Measurements from ENCODE around the gene RMRP.

RMRP gene

GRCh38 chr9:35705372-35705771, 47.6 kb upstream of the RMRP start:
- TF ChIP-seq ARNTL (CRISPR knock-in tag; IDR thresholded peaks at IDR 0.05; ENCODE audit: borderline replicate concordance, low read depth) = no peak
- TF ChIP-seq PPARA (CRISPR knock-in tag; IDR thresholded peaks at IDR 0.05; ENCODE audit: borderline replicate concordance) = no peak
- no peak for TF ChIP-seq ZFP30 (CRISPR knock-in tag; IDR thresholded peaks at IDR 0.05)
- no peak for TF ChIP-seq BACH2 (CRISPR knock-in tag; IDR thresholded peaks at IDR 0.05; ENCODE audit: borderline replicate concordance)
- no peak for TF ChIP-seq ZFP3 (CRISPR knock-in tag; IDR thresholded peaks at IDR 0.05)
- TF ChIP-seq CREB5 (CRISPR knock-in tag; IDR thresholded peaks at IDR 0.05; ENCODE audit: low read depth) = no peak
- no peak for TF ChIP-seq GLIS3 (CRISPR knock-in tag; IDR thresholded peaks at IDR 0.05)
- no peak for TF ChIP-seq PATZ1 (CRISPR knock-in tag; IDR thresholded peaks at IDR 0.05; ENCODE audit: borderline replicate concordance)
- no peak for TF ChIP-seq ISL1 (CRISPR knock-in tag; IDR thresholded peaks at IDR 0.05)
- no peak for TF ChIP-seq CSRNP3 (CRISPR knock-in tag; IDR thresholded peaks at IDR 0.05)
- TF ChIP-seq ZNF565 (CRISPR knock-in tag; conservative IDR thresholded peaks at IDR 0.05; ENCODE audit: low read depth) = no peak
- no peak for TF ChIP-seq TOX (CRISPR knock-in tag; IDR thresholded peaks at IDR 0.05; ENCODE audit: borderline replicate concordance)
- no peak for TF ChIP-seq TSHZ2 (CRISPR knock-in tag; IDR thresholded peaks at IDR 0.05)
- TF ChIP-seq ESRRG (CRISPR knock-in tag; IDR thresholded peaks at IDR 0.05) = no peak
- TF ChIP-seq ZC3H10 (CRISPR knock-in tag; IDR thresholded peaks at IDR 0.05) = no peak
- ATAC-seq = no peak

- no peak for ATAC-seq
- TF ChIP-seq ZC3H10 (CRISPR knock-in tag; IDR thresholded peaks at IDR 0.05) (no peak), CREB5 (CRISPR knock-in tag; IDR thresholded peaks at IDR 0.05; ENCODE audit: low read depth) (no peak), TCF4 (CRISPR knock-in tag; IDR thresholded peaks at IDR 0.05; ENCODE audit: borderline replicate concordance) (no peak), ESRRG (CRISPR knock-in tag; IDR thresholded peaks at IDR 0.05) (no peak), PPARA (CRISPR knock-in tag; IDR thresholded peaks at IDR 0.05; ENCODE audit: borderline replicate concordance) (no peak), ZFP3 (CRISPR knock-in tag; IDR thresholded peaks at IDR 0.05) (no peak), ZNF565 (CRISPR knock-in tag; conservative IDR thresholded peaks at IDR 0.05; ENCODE audit: low read depth) (no peak), ZNF8 (CRISPR knock-in tag; IDR thresholded peaks at IDR 0.05) (no peak), PATZ1 (CRISPR knock-in tag; IDR thresholded peaks at IDR 0.05; ENCODE audit: borderline replicate concordance) (no peak), SNAI2 (CRISPR knock-in tag; IDR thresholded peaks at IDR 0.05) (no peak), ZNF70 (CRISPR knock-in tag; IDR thresholded peaks at IDR 0.05) (no peak), TSHZ2 (CRISPR knock-in tag; IDR thresholded peaks at IDR 0.05) (no peak), TOX (CRISPR knock-in tag; IDR thresholded peaks at IDR 0.05; ENCODE audit: borderline replicate concordance) (no peak), GLIS3 (CRISPR knock-in tag; IDR thresholded peaks at IDR 0.05) (no peak), CSDC2 (CRISPR knock-in tag; IDR thresholded peaks at IDR 0.05) (no peak), BACH2 (CRISPR knock-in tag; IDR thresholded peaks at IDR 0.05; ENCODE audit: borderline replicate concordance) (no peak), POU6F1 (CRISPR knock-in tag; IDR thresholded peaks at IDR 0.05; ENCODE audit: borderline replicate concordance, low read depth) (no peak), ARNTL (CRISPR knock-in tag; IDR thresholded peaks at IDR 0.05; ENCODE audit: borderline replicate concordance, low read depth) (no peak)
These were observed 46.3 kb upstream of the RMRP start for GRCh38 chr9:35703906-35704672.
